HG03135 (cell line): ENCODE measurements around the gene CGRRF1.
A peak's percentile ranks its signal among the peaks of the same experiment; 100 is the strongest.

ENCODE experiments used
- ATAC-seq: cut with Tn5 transposase; IDR thresholded peaks from one replicate; pipeline ENCODE4 v1.9.1; 2021; ENCODE audit warnings: mild to moderate bottlenecking, moderate library complexity; ENCODE audit not compliant: unreplicated experiment

Gene CGRRF1

GRCh38 chr14:54537651-54538050 is 27.9 kb downstream of the CGRRF1 start:
- no peak for ATAC-seq

GRCh38 chr14:54538055-54538454 is 28.3 kb downstream of the CGRRF1 start:
- ATAC-seq, result no peak

DNA sequence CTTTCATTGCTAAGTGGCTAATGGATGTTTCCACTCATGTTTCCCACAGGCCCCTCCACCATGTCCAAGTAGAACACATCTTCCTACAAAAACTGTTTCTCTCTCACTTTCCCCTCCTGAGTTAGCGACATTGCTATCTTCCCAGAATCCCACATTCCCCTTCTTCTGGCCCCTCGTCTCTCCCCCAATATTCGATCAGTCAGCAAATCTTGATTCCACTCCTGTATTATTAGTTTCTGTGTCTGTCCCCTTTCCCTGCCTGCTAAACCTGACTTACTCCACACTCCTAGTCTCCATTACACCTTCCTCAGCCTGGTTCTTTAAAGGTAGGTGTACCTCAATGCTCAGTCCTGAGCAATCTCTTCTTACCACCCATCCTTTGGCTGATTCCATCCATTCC is 37.9 kb downstream of the CGRRF1 start:
- no peak for ATAC-seq

GRCh38 chr14:54548491-54548890 is 38.8 kb downstream of the CGRRF1 start:
- ATAC-seq, result no peak

- no peak for ATAC-seq
Observed at GRCh38 chr14:54549862-54550261, 40.2 kb downstream of the CGRRF1 start.

DNA sequence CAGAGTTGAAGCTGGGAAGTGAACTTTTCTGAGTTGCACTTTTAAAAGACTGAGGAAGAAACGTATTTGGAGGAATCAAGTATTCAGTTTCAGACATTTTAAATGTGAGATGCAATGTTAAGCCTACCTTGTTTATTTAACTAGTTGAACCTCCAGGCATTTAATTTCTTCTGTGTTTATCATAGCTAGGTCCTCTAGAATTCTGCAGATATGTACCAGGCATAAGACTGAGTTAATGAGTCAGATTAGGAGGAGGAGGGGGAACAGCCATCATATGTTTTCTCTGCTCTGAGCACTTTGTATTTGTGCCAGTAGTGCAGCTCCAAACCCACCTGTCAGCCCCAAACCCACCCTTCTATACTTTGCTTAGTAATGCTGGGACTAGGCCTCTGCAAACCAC is 40.8 kb downstream of the CGRRF1 start:
- ATAC-seq, result no peak

DNA sequence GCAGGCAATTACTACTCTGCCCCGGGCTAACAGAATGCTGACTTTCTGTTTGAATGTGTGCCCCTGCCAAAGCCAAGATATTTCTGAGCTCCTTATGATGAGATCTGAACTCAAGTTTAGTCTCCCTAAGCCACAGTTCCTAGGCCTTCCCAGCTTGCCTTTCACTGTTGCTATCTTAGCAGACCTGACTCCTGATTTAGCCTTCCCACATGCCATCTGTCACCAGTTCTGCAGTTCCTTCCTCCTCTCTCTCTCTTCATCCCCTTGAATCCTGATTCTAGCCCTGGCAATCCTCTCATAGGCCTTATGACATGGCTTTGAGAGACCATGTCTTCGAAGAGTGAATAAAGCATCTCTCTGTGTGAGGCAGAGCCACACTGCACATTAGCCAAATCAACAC is 44.7 kb downstream of the CGRRF1 start:
- ATAC-seq, result no peak

DNA sequence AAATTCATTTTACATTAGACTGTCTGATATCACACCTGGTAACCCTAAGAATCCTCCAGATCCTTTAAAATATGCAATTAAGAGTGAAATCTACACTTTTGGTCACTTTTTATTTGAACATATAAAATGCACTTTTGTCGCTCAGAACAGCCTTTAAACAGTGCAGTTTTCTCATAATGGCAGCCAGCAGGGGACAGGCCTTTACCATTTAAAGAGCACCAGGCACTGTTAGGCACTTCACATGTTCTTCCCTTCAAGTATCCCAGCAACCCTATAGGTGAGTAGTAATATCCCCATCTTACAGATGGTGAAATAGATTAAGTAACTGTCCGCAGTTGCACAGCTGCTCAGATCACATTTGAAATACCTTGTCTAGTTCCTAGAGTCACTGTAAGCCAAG is 45.9 kb downstream of the CGRRF1 start:
- ATAC-seq, result no peak

GRCh38 chr14:54556535-54556934 is 46.8 kb downstream of the CGRRF1 start:
- ATAC-seq, result no peak

- ATAC-seq, result no peak
Observed at GRCh38 chr14:54562334-54562733, 52.6 kb downstream of the CGRRF1 start.

DNA sequence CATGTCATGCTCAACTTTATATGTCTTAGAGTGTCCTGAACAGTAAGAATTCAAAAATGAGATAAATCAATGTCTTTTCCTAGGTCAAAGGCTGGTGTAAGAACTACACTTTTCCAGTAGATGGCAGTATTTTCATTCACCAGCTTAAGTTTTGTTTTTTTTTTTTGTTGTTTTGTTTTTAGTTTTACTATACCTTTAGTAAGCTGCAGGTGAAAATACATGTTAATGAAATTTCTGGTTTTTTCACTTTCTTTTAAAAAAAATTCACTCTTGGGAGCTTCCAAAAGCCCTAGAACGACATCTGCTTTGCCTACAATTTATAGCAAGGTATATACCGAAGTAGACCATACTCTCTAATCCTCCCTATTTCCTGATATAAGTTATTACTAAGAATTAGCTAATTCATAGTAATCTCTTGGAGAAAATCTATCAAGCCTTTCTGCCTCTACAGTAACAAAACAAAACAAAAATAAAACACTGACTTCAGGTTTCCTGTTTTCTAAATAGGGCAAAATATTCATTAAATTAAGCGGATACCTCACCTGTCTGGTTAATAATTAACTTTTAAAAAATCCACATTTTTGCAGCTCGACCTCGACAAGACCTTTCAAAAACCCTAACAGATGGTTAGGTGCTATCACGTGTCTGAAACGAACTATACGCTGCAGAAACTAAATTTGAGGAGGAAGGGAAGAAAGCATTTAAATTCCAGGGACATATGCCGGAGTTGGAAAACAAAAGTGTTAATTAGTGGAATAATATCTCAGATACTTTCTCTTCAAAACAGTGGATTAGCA is 54.6 kb downstream of the CGRRF1 start:
- no peak for ATAC-seq

- ATAC-seq, result peak; percentile 36
Observed at GRCh38 chr14:54564868-54565784, 55.4 kb downstream of the CGRRF1 start.

GRCh38 chr14:54565785-54566409 is 56.2 kb downstream of the CGRRF1 start:
- ATAC-seq, result peak; percentile 58

GRCh38 chr14:54566410-54567223 is 56.9 kb downstream of the CGRRF1 start, which contains the start of gene SAMD4A:
Gene SAMD4A (plus strand): TSS chr14:54567128. CDS start chr14:54567917, 789 bp downstream.
- peak; percentile 36 for ATAC-seq

- ATAC-seq, result peak; percentile 3
Observed at GRCh38 chr14:54567224-54567638, 57.5 kb downstream of the CGRRF1 start.

GRCh38 chr14:54567639-54568561 is 58.2 kb downstream of the CGRRF1 start:
- peak; percentile 19 for ATAC-seq

- ATAC-seq, result no peak
Observed at GRCh38 chr14:54568821-54569595, 59.3 kb downstream of the CGRRF1 start.

DNA sequence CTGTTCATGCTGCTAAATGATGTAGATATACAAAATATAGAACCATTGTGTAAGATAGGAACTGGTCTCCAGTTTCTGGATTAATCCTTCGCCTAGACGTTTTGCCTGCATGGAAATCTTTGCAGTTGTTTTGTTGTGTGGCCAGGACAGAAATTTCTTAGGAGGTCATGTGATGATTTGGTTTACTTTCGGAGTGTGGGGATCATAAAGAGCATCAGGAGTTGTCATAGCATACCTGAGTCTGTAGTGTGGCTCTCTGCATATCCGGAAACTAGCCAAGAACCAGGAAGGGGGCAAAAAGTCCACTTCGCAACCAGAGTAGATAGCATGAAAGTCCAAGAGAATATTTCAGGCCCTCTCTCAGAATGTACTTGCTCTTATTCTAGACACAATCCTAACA is 60.3 kb downstream of the CGRRF1 start:
- ATAC-seq, result no peak
